Bronchial epithelial cell (primary cell): ENCODE data around the gene FADS1. TPM values are rescaled to one million over a fixed set of nuclear protein-coding genes. Genes with fewer than 3 reads are reported as not detected.
A peak's percentile ranks its signal among the peaks of the same experiment; 100 is the strongest.

ENCODE experiments used
- DNase-seq: peaks from one replicate; pipeline ENCODE4 v3.0.0-alpha.2; 2010; ENCODE audit warnings: low read depth
- FAIRE-seq: peaks from 2 replicates; lab custom pipeline; 2011; peaks lifted over from hg19 to GRCh38; lab: Jason Lieb, UNC
- H3K27me3 ChIP-seq: 2 replicates; pipeline ENCODE4 v1.5.1; 2011; ENCODE audit warnings: low read length; ENCODE audit not compliant: control insufficient read depth, insufficient read depth
- H3K36me3 ChIP-seq: 2 replicates; pipeline ENCODE4 v1.5.1; 2011; ENCODE audit warnings: low read length; ENCODE audit not compliant: control insufficient read depth, insufficient read depth
- H3K4me3 ChIP-seq: 2 replicates; pipeline ENCODE4 v1.5.1; 2011; ENCODE audit warnings: mild to moderate bottlenecking, low read depth, low read length, control low read depth
- CTCF ChIP-seq: IDR thresholded peaks from 2 replicates; pipeline ENCODE4 v1.5.1; 2011; ENCODE audit warnings: mild to moderate bottlenecking, moderate library complexity, low read length, control low read depth, inconsistent platforms; ENCODE audit not compliant: insufficient read depth, severe bottlenecking
- total RNA-seq: library from RNA; depleted of rRNA; stranded (reverse); fragments of >200 nt; gene quantifications from 2 replicates; pipeline ENCODE4 v1.2.1, GENCODE V29; 2014

The FADS1 gene
- total RNA-seq, 1 donor from 2014 or later, result 46.9 TPM

DNA sequence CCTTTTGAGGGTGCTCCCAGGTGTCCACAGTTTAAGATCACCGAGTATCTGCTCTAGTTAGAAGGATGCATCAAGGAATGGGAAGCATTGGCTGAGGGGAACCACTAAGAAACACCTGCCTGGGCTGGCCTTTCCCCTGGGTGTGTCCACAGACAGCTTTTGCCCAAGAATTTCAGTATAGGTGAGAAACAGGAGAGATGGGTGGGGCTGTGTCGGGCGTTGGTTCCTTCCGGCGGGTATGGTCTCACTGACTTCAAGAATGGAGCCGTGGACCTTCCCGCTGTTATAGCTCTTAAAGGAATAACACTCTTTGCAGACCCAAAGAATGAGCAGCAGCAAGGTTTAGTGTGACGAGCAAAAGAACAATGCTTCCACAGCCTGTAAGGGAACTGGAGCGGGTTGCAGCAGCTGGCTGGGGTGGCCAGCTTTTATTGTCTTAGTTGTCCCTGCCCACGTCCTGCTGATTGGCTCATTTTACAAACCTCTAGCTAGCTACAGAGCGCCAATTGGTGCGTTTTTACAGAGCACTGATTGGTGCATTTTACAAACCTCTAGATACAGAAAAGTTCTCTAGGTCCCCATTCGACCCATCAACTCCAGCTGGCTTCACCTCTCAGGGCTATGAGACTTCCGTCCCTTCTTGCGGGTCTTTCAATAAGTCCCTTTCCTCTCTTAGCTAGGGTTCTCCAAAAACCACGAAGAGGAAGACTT, 2.4 kb downstream of the FADS1 start:
- peak; percentile 40 for DNase-seq
- peak overlapping the region; percentile 63 for H3K4me3 ChIP-seq
- FAIRE-seq, result no peak
- TF ChIP-seq CTCF, result no peak
- H3K36me3 ChIP-seq, result peaks cover 5% of the 10 kb centered on the region
- H3K27me3 ChIP-seq, result no peaks in the 10 kb centered on the region

GRCh38 chr11:61812736-61813411, 3.9 kb downstream of the FADS1 start:
- DNase-seq, result no peak
- FAIRE-seq, result no peak
- H3K27me3 ChIP-seq, result no peaks in the 10 kb centered on the region
- no peak for TF ChIP-seq CTCF
- peaks cover 5% of the 10 kb centered on the region for H3K36me3 ChIP-seq
- H3K4me3 ChIP-seq, result no peak overlapping the region

DNA sequence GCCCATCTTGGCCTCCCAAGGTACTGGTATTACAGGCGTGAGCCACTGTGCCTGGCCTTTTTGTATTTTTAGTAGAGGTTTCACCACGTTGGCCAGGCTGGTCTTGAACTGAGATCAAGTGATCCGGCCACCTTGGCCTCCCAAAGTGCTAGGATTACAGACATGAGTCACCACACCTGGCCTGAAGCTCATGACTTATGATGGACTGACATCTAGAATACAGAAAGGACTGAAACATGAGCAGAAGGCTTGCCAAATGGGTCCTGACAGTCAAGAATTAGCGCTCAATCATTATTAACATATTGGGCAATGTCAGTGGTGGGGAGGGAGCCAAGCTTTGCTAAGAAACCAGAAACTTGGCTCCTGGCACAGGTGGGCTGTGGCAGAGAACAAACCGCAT, 5.0 kb downstream of the FADS1 start:
- FAIRE-seq (no peak), DNase-seq (no peak)
- Histone ChIP-seq H3K36me3 (peaks cover 5% of the 10 kb centered on the region), H3K27me3 (no peaks in the 10 kb centered on the region), H3K4me3 (no peak overlapping the region)
- no peak for TF ChIP-seq CTCF

DNA sequence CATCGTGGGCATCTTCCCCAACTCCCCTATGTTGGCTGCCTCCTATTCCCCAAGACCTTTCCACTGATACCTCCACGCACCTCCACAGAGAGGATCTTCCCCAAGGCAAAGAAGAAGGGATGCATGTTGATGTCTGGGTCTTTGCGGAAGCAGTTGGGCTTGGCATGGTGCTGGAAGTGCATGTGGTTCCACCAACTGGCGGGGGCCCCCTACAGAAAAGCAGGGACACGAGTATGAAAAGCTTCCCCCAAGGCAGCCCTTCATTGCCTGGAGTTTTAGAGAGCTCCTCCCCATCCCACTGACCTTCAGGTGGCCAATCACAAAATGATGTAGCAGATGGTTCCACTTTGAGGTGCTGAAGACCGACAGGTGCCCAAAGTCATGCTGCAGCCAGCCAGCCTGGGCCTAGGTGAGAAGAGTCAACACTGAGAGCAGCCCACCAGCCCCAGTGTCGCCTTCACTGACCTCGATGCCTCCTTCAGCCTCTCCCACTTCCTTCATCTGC, 6.1 kb downstream of the FADS1 start:
- H3K27me3 ChIP-seq, result no peaks in the 10 kb centered on the region
- DNase-seq (no peak), FAIRE-seq (no peak)
- no peak for TF ChIP-seq CTCF
- peaks cover 8% of the 10 kb centered on the region for H3K36me3 ChIP-seq
- no peak overlapping the region for H3K4me3 ChIP-seq

- FAIRE-seq, result no peak
- DNase-seq, result no peak
- no peak for TF ChIP-seq CTCF
- H3K36me3 ChIP-seq, result peaks cover 24% of the 10 kb centered on the region
- no peaks in the 10 kb centered on the region for H3K27me3 ChIP-seq
- H3K4me3 ChIP-seq, result no peak overlapping the region
Measured at GRCh38 chr11:61806785-61807184, 10.0 kb downstream of the FADS1 start.

DNA sequence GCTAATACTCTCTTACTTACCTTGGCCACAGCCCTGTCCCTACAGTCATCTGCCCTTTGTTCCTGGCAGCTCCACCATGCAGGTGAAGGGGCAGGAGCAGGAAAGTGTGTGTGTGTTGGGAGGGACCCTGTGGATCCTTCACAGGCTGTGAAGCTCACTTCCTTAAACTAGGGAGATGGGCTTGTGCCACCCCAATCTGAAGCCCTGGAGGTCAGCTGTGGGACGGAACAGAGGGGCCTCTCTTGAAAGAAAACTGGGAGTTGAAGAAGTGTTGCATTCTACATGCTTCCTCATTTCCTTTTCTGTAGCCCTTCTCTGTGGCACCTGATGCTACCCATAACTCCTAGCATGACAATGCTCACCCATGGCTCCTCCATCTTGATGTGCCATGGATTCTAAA, 11.7 kb downstream of the FADS1 start:
- no peak for TF ChIP-seq CTCF
- FAIRE-seq, result no peak

More for the DNA sequence above, 11.7 kb downstream of the FADS1 start:
- DNase-seq, result no peak
- Histone ChIP-seq H3K4me3 (no peak overlapping the region), H3K27me3 (no peaks in the 10 kb centered on the region), H3K36me3 (peaks cover 23% of the 10 kb centered on the region)
